ACC112 (cell line): ENCODE results near the gene ZKSCAN5.
"Not testable (repeated sequence)": the region's sequence is repeated elsewhere in the genome, so short reads cannot be mapped to it uniquely, and the experiment has no call there.

Experiments used
- H2AFZ ChIP-seq: fragments of 200-600 bp; sonication (generic); one replicate; pipeline ENCODE4 v1.6.0; 2017; ENCODE audit warnings: antibody characterized with exemption, low read length; ENCODE audit not compliant: unreplicated experiment
- H3K27ac ChIP-seq: fragments of 200-600 bp; sonication (generic); 2 replicates; pipeline ENCODE4 v1.5.1; 2014; ENCODE audit warnings: low read depth, mild to moderate bottlenecking, antibody characterized with exemption, low read length, moderate library complexity
- H3K27me3 ChIP-seq: fragments of 200-600 bp; sonication (generic); 2 replicates; pipeline ENCODE4 v1.6.1; 2014; ENCODE audit warnings: mild to moderate bottlenecking, antibody characterized with exemption, low read length, moderate library complexity, mixed read lengths; ENCODE audit not compliant: insufficient read depth
- H3K36me3 ChIP-seq: fragments of 200-600 bp; sonication (generic); 2 replicates; pipeline ENCODE4 v1.6.1; 2016; ENCODE audit warnings: mild to moderate bottlenecking, antibody characterized with exemption, low read length, moderate library complexity, mixed read lengths; ENCODE audit not compliant: insufficient read depth
- H3K4me1 ChIP-seq: fragments of 200-600 bp; sonication (generic); one replicate; pipeline ENCODE4 v1.6.1; 2016; ENCODE audit warnings: low read length, mixed read lengths; ENCODE audit not compliant: insufficient read depth, unreplicated experiment, control insufficient read depth
- H3K4me3 ChIP-seq: fragments of 200-600 bp; sonication (generic); 2 replicates; pipeline ENCODE4 v1.5.1; 2014; ENCODE audit warnings: mild to moderate bottlenecking, low read depth, low read length
- H3K79me2 ChIP-seq: fragments of 200-600 bp; sonication (generic); one replicate; pipeline ENCODE4 v1.6.0; 2016; ENCODE audit warnings: low read length; ENCODE audit not compliant: control insufficient read depth, unreplicated experiment, insufficient read depth

Gene ZKSCAN5

GRCh38 chr7:99531354-99531765, 26.9 kb downstream of the ZKSCAN5 start:
- Histone ChIP-seq H3K27me3 (no peaks in the 10 kb centered on the region), H3K36me3 (peaks cover 71% of the 10 kb centered on the region), H3K27ac (no peak overlapping the region), H3K79me2 (no peaks in the 10 kb centered on the region), H3K4me3 (no peak overlapping the region), H3K4me1 (no peaks in the 10 kb centered on the region), H2AFZ (no peak overlapping the region)

- H3K4me3 ChIP-seq: no peak overlapping the region
- no peak overlapping the region for H3K27ac ChIP-seq
- H3K27me3 ChIP-seq: no peaks in the 10 kb centered on the region
- H3K4me1 ChIP-seq: no peaks in the 10 kb centered on the region
- peaks cover 33% of the 10 kb centered on the region for H3K36me3 ChIP-seq
- no peak overlapping the region for H2AFZ ChIP-seq
- H3K79me2 ChIP-seq: no peaks in the 10 kb centered on the region
These were observed 31.2 kb downstream of the ZKSCAN5 start for GRCh38 chr7:99535667-99536066.

GRCh38 chr7:99539213-99539811, 34.9 kb downstream of the ZKSCAN5 start:
- Histone ChIP-seq H3K27ac (no peak overlapping the region), H3K36me3 (0 out of 2 replicates have a peak, but pooled peaks cover 8% of the 10 kb centered on the region), H3K4me3 (no peak overlapping the region), H3K4me1 (no peaks in the 10 kb centered on the region), H3K27me3 (no peaks in the 10 kb centered on the region), H2AFZ (no peak overlapping the region), H3K79me2 (no peaks in the 10 kb centered on the region)

GRCh38 chr7:99540542-99540941, 36.1 kb downstream of the ZKSCAN5 start:
- Histone ChIP-seq H3K36me3 (0 out of 2 replicates have a peak, but pooled peaks cover 8% of the 10 kb centered on the region), H3K27ac (no peak overlapping the region), H3K79me2 (no peaks in the 10 kb centered on the region), H3K27me3 (no peaks in the 10 kb centered on the region), H2AFZ (no peak overlapping the region), H3K4me3 (no peak overlapping the region), H3K4me1 (no peaks in the 10 kb centered on the region)

- Histone ChIP-seq H2AFZ (no peak overlapping the region), H3K27ac (no peak overlapping the region), H3K36me3 (0 out of 2 replicates have a peak, but pooled peaks cover 9% of the 10 kb centered on the region), H3K79me2 (no peaks in the 10 kb centered on the region), H3K27me3 (no peaks in the 10 kb centered on the region), H3K4me3 (no peak overlapping the region), H3K4me1 (no peaks in the 10 kb centered on the region)
These were observed 36.8 kb downstream of the ZKSCAN5 start for GRCh38 chr7:99541212-99541611.

- Histone ChIP-seq H3K27me3 (no peaks in the 10 kb centered on the region), H3K4me3 (no peak overlapping the region), H3K4me1 (no peaks in the 10 kb centered on the region), H3K79me2 (no peaks in the 10 kb centered on the region), H3K36me3 (peaks cover 24% of the 10 kb centered on the region), H2AFZ (no peak overlapping the region), H3K27ac (no peak overlapping the region)
These were observed 38.7 kb downstream of the ZKSCAN5 start for GRCh38 chr7:99543081-99543671.

GRCh38 chr7:99543916-99544315, 39.5 kb downstream of the ZKSCAN5 start:
- Histone ChIP-seq H3K36me3 (peaks cover 28% of the 10 kb centered on the region), H3K4me3 (no peak overlapping the region), H2AFZ (no peak overlapping the region), H3K27me3 (no peaks in the 10 kb centered on the region), H3K4me1 (no peaks in the 10 kb centered on the region), H3K79me2 (no peaks in the 10 kb centered on the region), H3K27ac (no peak overlapping the region)

GRCh38 chr7:99545308-99545707, 40.8 kb downstream of the ZKSCAN5 start:
- H3K79me2 ChIP-seq, H2AFZ ChIP-seq, H3K27me3 ChIP-seq, H3K27ac ChIP-seq, H3K4me1 ChIP-seq, H3K4me3 ChIP-seq: not testable (repeated sequence)
- H3K36me3 ChIP-seq: peaks cover 32% of the 10 kb centered on the region

- not testable (repeated sequence) for H3K4me1 ChIP-seq, H3K27ac ChIP-seq, H2AFZ ChIP-seq, H3K27me3 ChIP-seq, H3K4me3 ChIP-seq
- Histone ChIP-seq H3K36me3 (peaks cover 24% of the 10 kb centered on the region), H3K79me2 (peaks cover 17% of the 10 kb centered on the region)
These were observed 45.1 kb downstream of the ZKSCAN5 start for GRCh38 chr7:99549545-99549944.

GRCh38 chr7:99551334-99551733, 46.9 kb downstream of the ZKSCAN5 start:
- H3K27ac ChIP-seq: peak overlapping the region; percentile 52
- H3K36me3 ChIP-seq: peaks cover 22% of the 10 kb centered on the region
- peak overlapping the region; percentile 98 for H3K4me3 ChIP-seq
- H2AFZ ChIP-seq: peak overlapping the region; percentile 98
- peaks cover 4% of the 10 kb centered on the region for H3K4me1 ChIP-seq
- H3K27me3 ChIP-seq: no peaks in the 10 kb centered on the region
- peaks cover 17% of the 10 kb centered on the region for H3K79me2 ChIP-seq

GRCh38 chr7:99551767-99552463, 47.5 kb downstream of the ZKSCAN5 start, which contains the start of gene FAM200A:
TSS of gene FAM200A (minus strand) at chr7:99552114. CDS start at chr7:99548407, 3,707 bp downstream.
- Histone ChIP-seq H2AFZ (peak within 1 kb of the TSS; percentile 99), H3K27me3 (no peaks in the 10 kb centered on the region), H3K27ac (peak within 1 kb of the TSS; percentile 53)

More at GRCh38 chr7:99551767-99552463, 47.5 kb downstream of the ZKSCAN5 start, which contains the start of gene FAM200A:
- H3K79me2 ChIP-seq: peaks cover 19% of the 10 kb centered on the region
- H3K4me3 ChIP-seq: peak within 1 kb of the TSS; percentile 98
- H3K4me1 ChIP-seq: peaks cover 6% of the 10 kb centered on the region
- peaks cover 19% of the 10 kb centered on the region for H3K36me3 ChIP-seq
